Nephron (organoid): ENCODE measurements around the gene RINL.

Experiments used
- H3K27ac Mint-ChIP-seq, 3 experiments: 2 replicates each; pipeline ENCODE4 v1.8.0; 2020; ENCODE audit warnings: mixed read lengths in 3 of 3, mild to moderate bottlenecking in 2 of 3, moderate library complexity in 1 of 3
- H3K27me3 Mint-ChIP-seq: 2 replicates; pipeline ENCODE4 v1.8.0; 2021; ENCODE audit warnings: low read depth, mild to moderate bottlenecking, moderate library complexity, mixed read lengths
- H3K36me3 Mint-ChIP-seq: 2 replicates; pipeline ENCODE4 v1.8.0; 2020; ENCODE audit warnings: low read depth, mixed read lengths
- H3K4me1 Mint-ChIP-seq: 2 replicates; pipeline ENCODE4 v1.8.0; 2020; ENCODE audit warnings: mixed read lengths
- H3K4me3 Mint-ChIP-seq, 3 experiments: 2 replicates each; pipeline ENCODE4 v1.8.0; 2020; ENCODE audit warnings: mild to moderate bottlenecking in 3 of 3, mixed read lengths in 3 of 3, moderate library complexity in 2 of 3
- H3K9me3 Mint-ChIP-seq: 2 replicates; pipeline ENCODE4 v1.8.0; 2020; ENCODE audit warnings: mixed read lengths
- CTCF ChIP-seq, 3 experiments: fragments of 200-600 bp; sonication (generic); IDR thresholded peaks; one replicate each; pipeline ENCODE4 v1.5.0; 2021; ENCODE audit warnings: antibody characterized with exemption in 3 of 3; ENCODE audit not compliant: unreplicated experiment in 3 of 3

Gene RINL

GRCh38 chr19:38838208-38838985 lies 39.7 kb downstream of the RINL start:
- Mint-ChIP-seq H3K27ac (peak overlapping the region in 2 of 3 experiments; percentile 23 to 80), H3K27me3 (no peaks in the 10 kb centered on the region), H3K36me3 (peaks cover 76% of the 10 kb centered on the region), H3K9me3 (no peaks in the 10 kb centered on the region), H3K4me1 (peaks cover 17% of the 10 kb centered on the region), H3K4me3 (no peak overlapping the region)
- TF ChIP-seq CTCF (IDR thresholded peaks at IDR 0.05; ENCODE audit: unreplicated experiment in 3 of 3) = no peak

GRCh38 chr19:38837656-38838121 lies 40.4 kb downstream of the RINL start:
- no peaks in the 10 kb centered on the region for H3K9me3 Mint-ChIP-seq
- H3K27me3 Mint-ChIP-seq = no peaks in the 10 kb centered on the region
- peak overlapping the region in 1 of 3 experiments; percentile 66 for H3K27ac Mint-ChIP-seq
- H3K36me3 Mint-ChIP-seq = peaks cover 69% of the 10 kb centered on the region
- TF ChIP-seq CTCF (IDR thresholded peaks at IDR 0.05; ENCODE audit: unreplicated experiment in 3 of 3) = no peak
- H3K4me1 Mint-ChIP-seq = peaks cover 17% of the 10 kb centered on the region
- H3K4me3 Mint-ChIP-seq = no peak overlapping the region

DNA sequence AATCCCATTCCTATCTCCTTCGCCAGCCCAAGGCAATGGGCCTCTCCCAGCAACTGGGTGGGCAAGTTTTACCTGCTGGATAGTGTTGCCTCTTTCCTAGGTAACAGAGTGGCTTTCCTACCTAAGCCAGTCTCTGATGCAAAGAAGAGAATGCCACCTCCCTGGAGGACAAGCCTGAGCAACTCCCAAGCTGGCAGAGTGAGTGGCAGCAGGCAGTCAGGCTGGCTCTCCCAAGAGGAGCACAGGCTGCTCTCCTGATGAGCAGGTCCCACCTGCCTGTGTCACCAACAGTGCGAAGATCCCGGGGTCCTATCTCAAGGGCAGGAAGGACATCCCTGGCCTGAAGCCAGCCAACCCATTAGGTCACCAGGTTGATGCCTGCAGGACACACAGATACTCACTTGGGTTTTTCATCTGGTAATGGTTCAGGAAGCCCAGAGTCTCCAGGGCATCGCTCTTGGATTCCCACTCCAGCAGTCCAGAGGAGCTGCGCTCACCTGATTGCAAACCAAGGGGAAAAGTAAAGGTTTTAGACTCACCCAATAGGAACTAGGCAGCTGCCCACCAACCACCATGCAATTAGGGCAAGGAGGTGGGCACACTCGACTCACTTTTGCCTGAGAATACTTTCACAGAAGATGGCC lies 41.0 kb downstream of the RINL start:
- Mint-ChIP-seq H3K27ac (peak overlapping the region in 2 of 3 experiments; percentile 45 to 66), H3K36me3 (peaks cover 65% of the 10 kb centered on the region), H3K27me3 (no peaks in the 10 kb centered on the region), H3K4me1 (peaks cover 15% of the 10 kb centered on the region), H3K9me3 (no peaks in the 10 kb centered on the region), H3K4me3 (no peak overlapping the region)
- no peak for TF ChIP-seq CTCF (IDR thresholded peaks at IDR 0.05; ENCODE audit: unreplicated experiment in 3 of 3)

DNA sequence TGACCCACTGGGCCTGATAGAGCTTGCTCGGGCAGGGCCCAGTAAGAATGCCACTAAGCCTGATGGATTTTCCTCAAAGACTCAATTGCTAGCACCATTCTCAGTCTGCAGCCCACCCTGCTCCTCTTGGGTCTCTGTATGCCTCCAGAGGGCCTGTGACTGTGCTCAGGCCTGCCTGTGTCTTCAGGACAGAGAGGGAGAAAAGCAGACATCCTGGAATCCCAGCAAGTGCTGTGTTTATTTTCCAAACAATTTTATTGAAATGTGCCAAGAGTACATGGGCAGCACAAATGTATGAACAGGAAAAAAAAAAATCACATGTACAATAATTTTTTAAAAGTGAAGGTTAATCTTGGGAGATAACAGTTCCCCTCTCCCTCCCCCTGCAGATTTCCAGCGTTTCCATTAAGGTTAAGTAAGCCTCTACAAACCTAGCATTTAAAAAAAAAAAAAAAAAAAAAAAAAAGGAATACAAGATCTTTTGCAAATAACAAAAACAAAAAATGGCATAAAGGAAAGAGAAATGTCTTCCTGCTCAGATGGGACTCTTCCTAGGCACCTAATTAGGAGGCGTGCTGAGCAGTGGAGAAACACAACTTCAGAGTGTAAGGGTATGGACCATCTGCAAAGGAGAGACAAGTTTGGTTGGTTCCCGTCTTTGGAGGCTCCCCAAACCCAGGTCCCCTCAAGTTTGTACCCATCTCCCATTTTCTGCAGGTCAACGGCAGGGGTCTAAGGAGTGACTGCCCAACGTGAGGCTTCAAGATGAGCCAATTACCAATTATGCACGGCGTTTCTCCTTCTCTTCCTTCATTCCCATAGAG lies 41.7 kb downstream of the RINL start:
- no peak for TF ChIP-seq CTCF (IDR thresholded peaks at IDR 0.05; ENCODE audit: unreplicated experiment in 3 of 3)
- peak overlapping the region in 2 of 3 experiments; percentile 45 to 66 for H3K27ac Mint-ChIP-seq
- H3K27me3 Mint-ChIP-seq = no peaks in the 10 kb centered on the region
- H3K4me3 Mint-ChIP-seq = no peak overlapping the region
- H3K4me1 Mint-ChIP-seq = peaks cover 18% of the 10 kb centered on the region
- H3K9me3 Mint-ChIP-seq = no peaks in the 10 kb centered on the region
- H3K36me3 Mint-ChIP-seq = peaks cover 60% of the 10 kb centered on the region

GRCh38 chr19:38834590-38834989 lies 43.5 kb downstream of the RINL start:
- H3K4me3 Mint-ChIP-seq = peak overlapping the region in 1 of 3 experiments; percentile 20
- TF ChIP-seq CTCF (IDR thresholded peaks at IDR 0.05; ENCODE audit: unreplicated experiment in 3 of 3) = no peak
- H3K36me3 Mint-ChIP-seq = peaks cover 56% of the 10 kb centered on the region
- peak overlapping the region; percentile 79 to 100 (median 84) for H3K27ac Mint-ChIP-seq
- no peaks in the 10 kb centered on the region for H3K9me3 Mint-ChIP-seq
- H3K4me1 Mint-ChIP-seq = peaks cover 16% of the 10 kb centered on the region
- H3K27me3 Mint-ChIP-seq = no peaks in the 10 kb centered on the region
